Breast epithelium (tissue), 4 donors: ENCODE data around the gene ZNF488. TPM values are rescaled to one million over a fixed set of nuclear protein-coding genes. Genes with fewer than 3 reads are reported as not detected.

Experiments used
- DNase-seq, 2 donors: peaks; one replicate each; pipeline ENCODE4 v3.0.0-alpha.2; 2019; ENCODE audit warnings: low spot score in 2 of 2
- H3K27ac ChIP-seq, 2 donors: fragments of 200-600 bp; sonication (generic) in 1 of 2; one replicate each; pipeline ENCODE4 v1.5.1; 2016 to 2019; ENCODE audit warnings: mild to moderate bottlenecking in 1 of 2
- H3K27me3 ChIP-seq, 2 donors: fragments of 200-600 bp; sonication (generic) in 1 of 2; one replicate each; pipeline versions ENCODE4 v1.5.1 to v1.6.0; 2017 to 2019; ENCODE audit warnings: control low read depth in 1 of 2, mild to moderate bottlenecking in 1 of 2
- H3K36me3 ChIP-seq: fragments of 200-600 bp; one replicate; pipeline ENCODE4 v1.5.1; 2019
- H3K4me1 ChIP-seq, 2 donors: fragments of 200-600 bp; sonication (generic); one replicate each; pipeline ENCODE4 v1.5.1; 2016 to 2019; ENCODE audit warnings: control low read depth in 1 of 2
- H3K4me3 ChIP-seq, 3 donors: fragments of 200-600 bp; sonication (generic); 1 replicate in 2 of 3; 2 replicates in 1 of 3; pipeline ENCODE4 v1.5.1; 2016 to 2019; ENCODE audit warnings: mild to moderate bottlenecking in 3 of 3, moderate library complexity in 2 of 3
- H3K9me3 ChIP-seq, 2 donors: fragments of 200-600 bp; sonication (generic) in 1 of 2; one replicate each; pipeline ENCODE4 v1.5.1; 2016 to 2019; ENCODE audit warnings: control low read depth in 1 of 2
- CTCF ChIP-seq, 3 donors: fragments of 450-650 bp; IDR thresholded peaks; one replicate each; pipeline ENCODE4 v1.5.1; 2016 to 2017; ENCODE audit warnings: antibody characterized with exemption in 3 of 3, mild to moderate bottlenecking in 3 of 3, moderate library complexity in 3 of 3
- POLR2A ChIP-seq: fragments of 450-650 bp; IDR thresholded peaks from one replicate; pipeline ENCODE4 v1.6.1; 2016; ENCODE audit warnings: antibody characterized with exemption, mild to moderate bottlenecking, moderate library complexity
- POLR2AphosphoS5 ChIP-seq, 3 donors: sonication (generic); formaldehyde crosslinking; IDR thresholded peaks; one replicate each; pipeline ENCODE4 v1.6.1; 2017; ENCODE audit warnings: antibody characterized with exemption in 3 of 3
- intact Hi-C: fragments of 100-400 bp; cut with DNase I; formaldehyde crosslinking; loops from one replicate; pipeline ENCODE4 v1.15.1; 2023; ENCODE audit warnings: low total_unique reads
- total RNA-seq, 3 donors: library from RNA; depleted of rRNA; stranded (reverse); fragments of >200 nt; gene quantifications; one replicate each; pipeline ENCODE4 v1.1.0, GENCODE V29; 2016

The ZNF488 gene
- total RNA-seq, 3 donors from 2014 or later = 0.44 TPM; not detected in 2

- H3K36me3 ChIP-seq = no peaks in the 10 kb centered on the region
- no peaks in the 10 kb centered on the region for H3K9me3 ChIP-seq
- no peaks in the 10 kb centered on the region for H3K4me1 ChIP-seq
- intact Hi-C loops = no loop called here
- no peaks in the 10 kb centered on the region for H3K27me3 ChIP-seq
- H3K4me3 ChIP-seq = no peak overlapping the region
- TF ChIP-seq CTCF (IDR thresholded peaks at IDR 0.05) (no peak), POLR2A (no peak), POLR2AphosphoS5 (IDR thresholded peaks at IDR 0.05) (no peak)
- peak in 1 of 2 donors; percentile 14 for DNase-seq
- no peak overlapping the region for H3K27ac ChIP-seq
Measured at GRCh38 chr10:47374611-47375536, 9.2 kb downstream of the ZNF488 start.

GRCh38 chr10:47372726-47373125 lies 11.4 kb downstream of the ZNF488 start:
- intact Hi-C loops = no loop called here
- H3K36me3 ChIP-seq = no peaks in the 10 kb centered on the region
- H3K27me3 ChIP-seq = no peaks in the 10 kb centered on the region
- DNase-seq = peak; percentile 13 to 47
- H3K4me3 ChIP-seq = no peak overlapping the region
- no peaks in the 10 kb centered on the region for H3K4me1 ChIP-seq
- TF ChIP-seq POLR2A (no peak), POLR2AphosphoS5 (IDR thresholded peaks at IDR 0.05) (no peak), CTCF (IDR thresholded peaks at IDR 0.05) (no peak)
- no peaks in the 10 kb centered on the region for H3K9me3 ChIP-seq
- no peak overlapping the region for H3K27ac ChIP-seq

- Histone ChIP-seq H3K4me1 (no peaks in the 10 kb centered on the region), H3K27ac (no peak overlapping the region), H3K4me3 (no peak overlapping the region), H3K36me3 (no peaks in the 10 kb centered on the region), H3K9me3 (no peaks in the 10 kb centered on the region), H3K27me3 (no peaks in the 10 kb centered on the region)
- DNase-seq = peak in 1 of 2 donors; percentile 15
- intact Hi-C loops = no loop called here
- no peak for TF ChIP-seq CTCF (IDR thresholded peaks at IDR 0.05)
- TF ChIP-seq POLR2A = no peak
- TF ChIP-seq POLR2AphosphoS5 (IDR thresholded peaks at IDR 0.05) = no peak
Measured at GRCh38 chr10:47371629-47372485, 12.2 kb downstream of the ZNF488 start.

- Histone ChIP-seq H3K4me1 (no peaks in the 10 kb centered on the region), H3K27me3 (no peaks in the 10 kb centered on the region), H3K9me3 (no peaks in the 10 kb centered on the region), H3K4me3 (no peak overlapping the region), H3K36me3 (no peaks in the 10 kb centered on the region), H3K27ac (no peak overlapping the region)
- peak in 1 of 2 donors; percentile 20 for DNase-seq
- intact Hi-C loops = no loop called here
- TF ChIP-seq POLR2A (no peak), POLR2AphosphoS5 (IDR thresholded peaks at IDR 0.05) (no peak), CTCF (IDR thresholded peaks at IDR 0.05) (no peak)
Measured at GRCh38 chr10:47370878-47371277, 13.2 kb downstream of the ZNF488 start.
